G401 (cell line): ENCODE results near the gene URAD. TPM values are rescaled to one million over a fixed set of nuclear protein-coding genes. Genes with fewer than 3 reads are reported as not detected.

Source experiments
- total RNA-seq: library from RNA; depleted of rRNA; stranded (reverse); fragments of >200 nt; shearing (Covaris generic); gene quantifications from 2 replicates; pipeline ENCODE4 v1.2.3, GENCODE V29; 2014; rRNA removed

The URAD gene
- total RNA-seq, 1 experiment from 2014 or later: not detected

Other genes with a start within 250 kb of the URAD start
- not detected in 2 replicates for gene GSX1, start 196.2 kb downstream of the URAD start, total RNA-seq
- gene PDX1, start 68.7 kb downstream of the URAD start, total RNA-seq: not detected in 2 replicates
- gene CDX2, start 19.4 kb downstream of the URAD start, total RNA-seq: 0.37 and 0.41 TPM in 2 replicates
- 0.12 TPM in 1 of 2 replicates, not detected in the other for gene FLT3, start 111.9 kb upstream of the URAD start, total RNA-seq
- 11.4 and 21.3 TPM in 2 replicates for gene PAN3, start 149.9 kb upstream of the URAD start, total RNA-seq